ENCODE results near the gene RPAIN. TPM values are rescaled to one million over a fixed set of nuclear protein-coding genes. Genes with fewer than 3 reads are reported as not detected.

RPAIN gene
- total RNA-seq, 1 donor from 2014 or later = 37.2 TPM

DNA sequence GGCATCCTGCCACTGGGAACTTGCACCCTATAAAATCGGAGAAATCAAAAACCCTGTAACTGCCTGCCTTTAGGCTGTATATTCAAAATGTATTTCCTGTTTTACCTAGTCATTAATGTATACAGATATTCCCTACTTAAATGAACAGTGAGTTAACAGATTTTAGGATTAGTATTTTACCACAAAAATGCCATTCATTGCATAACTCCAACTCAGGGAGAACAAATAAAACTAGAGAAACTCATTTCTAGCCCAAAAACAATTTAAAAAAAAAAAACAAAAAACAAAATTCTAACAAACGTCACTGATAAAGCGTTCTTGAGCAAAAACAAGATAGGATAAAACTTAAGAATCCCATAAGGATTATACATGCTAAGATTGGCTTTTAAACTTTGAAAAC is 52.5 kb downstream of the RPAIN start:
- ATAC-seq (no peak), DNase-seq (no peak)
- Histone ChIP-seq H3K27me3 (ENCODE audit: low read depth) (no peaks in the 10 kb centered on the region), H3K4me3 (no peak overlapping the region), H3K36me3 (peaks cover 55% of the 10 kb centered on the region), H3K4me1 (peaks cover 11% of the 10 kb centered on the region), H3K27ac (no peak overlapping the region), H3K9me3 (no peaks in the 10 kb centered on the region)
- intact Hi-C loops (cut with DNase I) = no loop called here
- TF ChIP-seq, protein P1, sequence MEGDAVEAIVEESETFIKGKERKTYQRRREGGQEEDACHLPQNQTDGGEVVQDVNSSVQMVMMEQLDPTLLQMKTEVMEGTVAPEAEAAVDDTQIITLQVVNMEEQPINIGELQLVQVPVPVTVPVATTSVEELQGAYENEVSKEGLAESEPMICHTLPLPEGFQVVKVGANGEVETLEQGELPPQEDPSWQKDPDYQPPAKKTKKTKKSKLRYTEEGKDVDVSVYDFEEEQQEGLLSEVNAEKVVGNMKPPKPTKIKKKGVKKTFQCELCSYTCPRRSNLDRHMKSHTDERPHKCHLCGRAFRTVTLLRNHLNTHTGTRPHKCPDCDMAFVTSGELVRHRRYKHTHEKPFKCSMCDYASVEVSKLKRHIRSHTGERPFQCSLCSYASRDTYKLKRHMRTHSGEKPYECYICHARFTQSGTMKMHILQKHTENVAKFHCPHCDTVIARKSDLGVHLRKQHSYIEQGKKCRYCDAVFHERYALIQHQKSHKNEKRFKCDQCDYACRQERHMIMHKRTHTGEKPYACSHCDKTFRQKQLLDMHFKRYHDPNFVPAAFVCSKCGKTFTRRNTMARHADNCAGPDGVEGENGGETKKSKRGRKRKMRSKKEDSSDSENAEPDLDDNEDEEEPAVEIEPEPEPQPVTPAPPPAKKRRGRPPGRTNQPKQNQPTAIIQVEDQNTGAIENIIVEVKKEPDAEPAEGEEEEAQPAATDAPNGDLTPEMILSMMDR (IDR thresholded peaks at IDR 0.05) = no peak

DNA sequence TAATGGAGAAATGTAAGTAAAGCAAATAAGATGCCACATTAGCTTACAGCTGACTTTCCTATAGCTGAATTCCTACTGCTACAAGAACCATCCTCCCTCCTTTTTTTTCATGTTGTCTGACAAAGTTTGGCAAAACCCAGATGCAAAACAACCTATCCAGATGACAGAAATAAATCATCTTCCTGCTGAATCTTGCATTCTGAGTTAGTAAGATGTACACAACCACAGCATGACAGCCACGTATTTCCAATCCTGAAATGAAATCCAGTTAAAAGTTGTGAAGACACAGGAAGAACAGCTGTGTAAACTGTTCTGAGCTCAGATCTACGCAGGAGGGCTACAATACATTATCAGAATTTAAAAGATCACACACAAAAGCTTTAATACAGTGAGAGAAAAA is 53.9 kb downstream of the RPAIN start:
- no peaks in the 10 kb centered on the region for H3K9me3 ChIP-seq
- TF ChIP-seq, protein P1 (IDR thresholded peaks at IDR 0.05) = no peak
- peaks cover 7% of the 10 kb centered on the region for H3K4me1 ChIP-seq
- no peak overlapping the region for H3K4me3 ChIP-seq
- H3K27ac ChIP-seq = no peak overlapping the region
- peaks cover 69% of the 10 kb centered on the region for H3K36me3 ChIP-seq
- DNase-seq = no peak
- ATAC-seq = no peak
- intact Hi-C loops (cut with DNase I) = no loop called here
- H3K27me3 ChIP-seq (ENCODE audit: low read depth) = no peaks in the 10 kb centered on the region

DNA sequence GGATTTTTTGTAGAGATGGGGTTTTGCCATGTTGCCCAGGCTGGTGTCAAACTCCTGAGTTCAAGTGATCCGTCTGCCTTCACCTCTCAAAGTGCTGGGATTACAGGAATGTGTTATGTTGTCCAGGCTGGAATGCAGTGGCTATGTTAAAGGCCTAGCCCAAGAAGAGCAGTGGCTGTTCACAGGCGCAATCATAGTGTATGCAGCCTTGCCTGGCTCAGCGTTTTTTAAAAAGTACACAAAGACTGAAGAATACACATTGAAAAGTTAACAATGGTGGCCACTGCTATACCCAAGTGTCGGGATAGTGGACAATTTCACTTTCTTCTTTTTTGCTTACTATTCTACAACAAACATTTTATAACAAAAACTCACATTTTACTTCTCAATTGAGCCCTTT is 59.0 kb downstream of the RPAIN start:
- TF ChIP-seq, protein P1 (IDR thresholded peaks at IDR 0.05) = no peak
- ATAC-seq (no peak), DNase-seq (no peak)
- Histone ChIP-seq H3K9me3 (no peaks in the 10 kb centered on the region), H3K27me3 (ENCODE audit: low read depth) (no peaks in the 10 kb centered on the region), H3K4me1 (peaks cover 4% of the 10 kb centered on the region), H3K27ac (no peak overlapping the region), H3K36me3 (peaks cover 99% of the 10 kb centered on the region), H3K4me3 (no peak overlapping the region)
- intact Hi-C loops (cut with DNase I) = no loop called here

DNA sequence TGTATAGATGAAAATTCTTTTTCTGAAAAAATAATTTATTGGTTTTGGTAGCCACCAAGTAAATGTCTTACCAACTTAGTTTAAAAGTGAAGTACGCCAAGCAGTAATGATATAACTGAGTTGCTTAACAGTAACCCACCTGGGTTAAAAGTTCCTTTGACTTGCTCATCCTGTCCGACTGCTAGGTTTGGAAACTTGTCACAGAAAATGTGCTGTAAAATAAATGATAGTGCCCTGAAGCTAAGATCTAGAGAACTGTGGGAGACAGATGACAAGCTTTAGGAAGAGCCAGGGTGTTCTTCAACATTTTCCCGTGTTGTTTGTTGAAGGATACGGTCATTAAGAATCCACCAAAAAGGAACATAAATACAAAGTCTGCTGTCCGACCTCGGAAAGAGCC is 61.0 kb downstream of the RPAIN start:
- Histone ChIP-seq H3K27ac (no peak overlapping the region), H3K36me3 (peaks cover 86% of the 10 kb centered on the region), H3K9me3 (no peaks in the 10 kb centered on the region), H3K4me1 (peaks cover 19% of the 10 kb centered on the region), H3K4me3 (no peak overlapping the region), H3K27me3 (ENCODE audit: low read depth) (no peaks in the 10 kb centered on the region)
- TF ChIP-seq, protein P1 (IDR thresholded peaks at IDR 0.05) = no peak
- ATAC-seq = no peak
- no peak for DNase-seq
- intact Hi-C loops (cut with DNase I) = no loop called here

DNA sequence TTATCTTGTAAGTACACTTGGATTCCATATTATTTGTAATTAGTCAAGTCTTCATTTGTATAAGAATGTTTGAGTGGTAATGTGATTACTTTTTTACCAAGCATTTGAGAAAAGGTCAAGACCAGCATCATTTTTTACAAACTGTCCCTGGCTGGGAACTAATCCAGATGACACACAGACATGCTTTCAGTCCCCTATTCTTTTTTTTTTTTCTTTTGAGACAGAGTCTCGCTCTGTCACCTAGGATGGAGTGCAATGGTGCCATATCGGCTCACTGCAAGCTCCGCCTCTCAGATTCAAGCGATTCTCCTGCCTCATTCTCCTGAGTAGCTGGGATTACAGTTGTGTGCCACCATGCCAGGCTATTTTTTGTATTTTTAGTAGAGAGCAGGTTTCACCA is 61.5 kb downstream of the RPAIN start:
- TF ChIP-seq, protein P1 (IDR thresholded peaks at IDR 0.05) = no peak
- ATAC-seq (no peak), DNase-seq (no peak)
- Histone ChIP-seq H3K36me3 (peaks cover 82% of the 10 kb centered on the region), H3K9me3 (no peaks in the 10 kb centered on the region), H3K4me3 (no peak overlapping the region), H3K27ac (no peak overlapping the region), H3K27me3 (ENCODE audit: low read depth) (no peaks in the 10 kb centered on the region), H3K4me1 (peaks cover 19% of the 10 kb centered on the region)
- intact Hi-C loops (cut with DNase I) = no loop called here

Other genes with a start within 250 kb of the RPAIN start
- gene ZNF594, start 228.3 kb upstream of the RPAIN start, total RNA-seq = 8.7 TPM
- gene SCIMP, start 185.3 kb upstream of the RPAIN start, total RNA-seq = 35.5 TPM
- gene RABEP1, start 137.9 kb upstream of the RPAIN start, total RNA-seq = 44.2 TPM
- gene NUP88, start 520 bp upstream of the RPAIN start, total RNA-seq = 36.7 TPM
- gene C1QBP, start 19.0 kb downstream of the RPAIN start, total RNA-seq = 57.5 TPM
- gene DHX33, start 48.8 kb downstream of the RPAIN start, total RNA-seq = 10.2 TPM
- 59.3 TPM for gene DERL2, start 66.0 kb downstream of the RPAIN start, total RNA-seq
- gene MIS12, start 66.4 kb downstream of the RPAIN start, total RNA-seq = 16.1 TPM
- 40.3 TPM for gene NLRP1, start 164.3 kb downstream of the RPAIN start, total RNA-seq